Myocyte (in vitro differentiated cells): ENCODE measurements around the gene PRM2. TPM values are rescaled to one million over a fixed set of nuclear protein-coding genes. Genes with fewer than 3 reads are reported as not detected.

Experiments
- DNase-seq: peaks from one replicate; pipeline ENCODE4 v3.0.0-alpha.2; 2012; ENCODE audit warnings: low read depth
- total RNA-seq: library from RNA; depleted of rRNA; stranded (reverse); fragments of >200 nt; gene quantifications from 2 replicates; pipeline ENCODE4 v1.2.3, GENCODE V29; 2014

The PRM2 gene
- total RNA-seq, 1 donor from 2014 or later, result not detected

- no peak for DNase-seq
Measured at GRCh38 chr16:11250786-11251524, 25.3 kb downstream of the PRM2 start.

DNA sequence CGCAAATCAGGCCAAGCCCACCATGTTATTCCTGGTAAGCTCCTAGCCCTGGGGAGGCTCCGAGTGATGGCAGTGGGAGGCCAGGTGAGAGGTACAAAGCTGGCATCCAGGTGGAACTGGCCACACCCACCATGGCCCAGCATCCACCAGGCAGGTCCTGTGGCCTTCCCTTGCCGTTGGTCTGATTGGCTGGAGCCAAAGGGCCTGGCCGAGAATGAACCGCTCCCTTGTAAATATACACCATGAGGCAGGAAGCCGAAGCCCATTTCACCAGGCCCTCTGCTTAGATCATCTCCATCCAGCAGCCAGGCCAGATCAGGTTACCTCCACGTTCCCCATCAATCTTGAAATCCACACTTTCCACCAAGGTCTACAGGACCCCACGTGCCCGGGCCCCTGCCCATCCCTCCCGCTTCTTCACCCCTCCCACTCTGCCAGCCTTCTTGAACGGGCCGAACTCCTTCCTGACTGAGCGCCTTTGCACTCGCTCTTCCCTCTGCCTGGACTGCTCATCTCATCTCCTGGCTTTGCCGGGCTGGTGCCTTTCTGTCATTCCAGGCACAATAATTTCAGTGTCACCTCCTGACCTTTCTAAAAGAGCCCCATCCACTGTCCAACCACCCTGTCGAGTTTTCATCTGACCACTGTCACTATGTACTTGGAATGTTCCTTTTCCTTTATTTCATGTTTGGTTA is 26.0 kb downstream of the PRM2 start:
- no peak for DNase-seq

DNA sequence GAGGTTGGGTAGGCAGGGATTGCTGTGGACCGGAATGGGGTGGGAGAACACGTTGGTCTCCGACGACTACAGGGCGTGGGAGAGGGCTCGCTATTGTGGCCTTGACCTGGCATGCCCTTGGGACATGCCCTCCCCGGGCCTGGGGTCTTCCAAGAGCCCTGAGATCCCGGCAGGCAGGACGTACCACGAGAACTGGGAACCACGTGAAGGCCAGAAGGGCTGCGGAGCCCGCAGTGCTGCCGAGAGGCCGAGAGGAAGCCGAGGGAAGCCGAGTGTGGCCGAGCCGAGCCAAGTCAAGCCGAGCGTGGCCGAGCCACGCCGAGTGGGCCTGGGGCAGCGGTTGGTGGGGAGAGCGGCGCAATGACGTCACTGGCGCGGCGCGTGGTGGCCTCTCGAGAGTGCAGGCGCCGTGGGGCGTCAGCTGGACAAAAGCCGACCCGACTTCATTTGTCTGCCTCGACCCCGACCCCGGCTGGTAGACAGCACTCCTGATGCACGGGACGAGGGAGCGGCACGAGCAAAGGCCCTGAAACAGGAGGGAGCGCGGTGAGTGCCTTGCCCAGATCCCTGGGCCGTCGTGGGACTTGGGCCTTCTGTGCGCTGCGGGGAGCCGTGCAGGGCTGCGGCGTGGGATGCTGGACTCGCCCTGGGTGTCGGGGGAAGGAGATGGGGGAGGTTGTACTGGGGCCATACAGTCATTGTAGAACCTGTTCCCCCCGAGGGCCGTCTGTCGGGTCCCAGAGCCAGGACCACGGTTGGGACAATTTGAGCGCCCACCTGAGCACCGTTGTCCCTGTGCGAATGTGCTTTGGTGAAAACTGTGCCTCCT is 26.8 kb downstream of the PRM2 start:
- DNase-seq, result no peak

DNA sequence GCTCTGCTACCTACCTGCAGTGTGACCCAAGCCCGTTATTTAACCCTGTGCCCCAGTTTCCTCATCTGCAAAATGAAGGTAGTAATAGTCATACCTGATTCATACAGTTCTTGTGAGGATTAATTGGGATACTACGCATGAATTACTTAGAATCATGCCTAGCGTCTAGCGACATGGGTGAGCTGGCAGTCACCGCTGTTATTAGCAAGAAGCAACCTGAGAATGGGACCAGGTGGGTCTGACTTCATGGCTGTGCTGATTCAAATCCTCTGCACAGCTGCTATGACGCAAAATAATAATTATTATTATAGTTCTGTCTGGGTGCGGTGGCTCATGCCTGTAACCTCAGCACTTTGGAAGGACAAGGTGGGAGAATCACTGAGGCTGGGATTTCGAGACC is 28.1 kb downstream of the PRM2 start:
- DNase-seq, result no peak

DNA sequence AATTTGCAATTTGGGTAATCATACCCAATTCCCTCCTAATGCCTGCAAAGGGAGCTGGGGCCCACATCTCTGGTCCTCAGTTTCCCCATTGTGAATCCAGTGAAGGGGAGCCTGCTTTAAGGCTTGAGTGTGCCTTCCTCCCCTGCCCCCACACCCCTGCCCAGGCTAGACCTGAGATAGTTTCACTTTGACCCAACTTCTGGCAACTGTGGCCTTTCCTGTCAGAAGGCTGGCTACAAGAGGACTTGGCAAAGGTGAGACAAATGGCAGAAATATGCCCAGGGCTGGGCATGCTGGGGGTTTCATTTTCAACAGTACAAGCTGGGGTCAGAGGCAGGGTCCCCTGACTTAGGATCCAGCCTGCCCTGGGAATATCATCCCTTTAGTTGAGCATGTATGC is 30.3 kb downstream of the PRM2 start:
- no peak for DNase-seq

DNA sequence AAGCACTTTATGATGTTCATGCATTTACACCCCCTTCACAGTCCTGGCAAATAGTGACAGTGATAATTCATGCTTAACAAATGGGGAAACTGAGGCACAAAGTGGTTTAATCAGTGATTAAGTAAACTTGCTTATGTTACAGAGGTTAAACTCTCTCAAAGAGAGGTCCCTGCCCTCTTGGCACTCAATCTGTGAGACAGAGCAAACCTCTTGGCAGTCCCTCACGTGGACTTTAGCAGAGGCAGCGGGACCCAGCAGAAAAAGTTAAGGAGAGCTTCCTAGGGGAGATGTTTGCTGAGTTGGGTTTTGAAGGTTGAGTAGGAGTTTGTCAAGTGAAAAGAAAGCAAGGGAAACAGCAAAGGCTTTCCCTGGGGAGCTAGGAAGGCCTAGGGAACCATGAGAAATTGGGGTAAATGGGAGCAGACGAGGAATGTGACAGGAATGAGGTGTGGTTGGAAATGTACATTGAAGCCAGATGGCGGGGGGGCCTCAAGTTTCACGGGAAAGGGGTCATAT is 31.0 kb downstream of the PRM2 start:
- DNase-seq, result no peak

- no peak for DNase-seq
Measured at GRCh38 chr16:11242658-11243057, 33.6 kb downstream of the PRM2 start.

DNA sequence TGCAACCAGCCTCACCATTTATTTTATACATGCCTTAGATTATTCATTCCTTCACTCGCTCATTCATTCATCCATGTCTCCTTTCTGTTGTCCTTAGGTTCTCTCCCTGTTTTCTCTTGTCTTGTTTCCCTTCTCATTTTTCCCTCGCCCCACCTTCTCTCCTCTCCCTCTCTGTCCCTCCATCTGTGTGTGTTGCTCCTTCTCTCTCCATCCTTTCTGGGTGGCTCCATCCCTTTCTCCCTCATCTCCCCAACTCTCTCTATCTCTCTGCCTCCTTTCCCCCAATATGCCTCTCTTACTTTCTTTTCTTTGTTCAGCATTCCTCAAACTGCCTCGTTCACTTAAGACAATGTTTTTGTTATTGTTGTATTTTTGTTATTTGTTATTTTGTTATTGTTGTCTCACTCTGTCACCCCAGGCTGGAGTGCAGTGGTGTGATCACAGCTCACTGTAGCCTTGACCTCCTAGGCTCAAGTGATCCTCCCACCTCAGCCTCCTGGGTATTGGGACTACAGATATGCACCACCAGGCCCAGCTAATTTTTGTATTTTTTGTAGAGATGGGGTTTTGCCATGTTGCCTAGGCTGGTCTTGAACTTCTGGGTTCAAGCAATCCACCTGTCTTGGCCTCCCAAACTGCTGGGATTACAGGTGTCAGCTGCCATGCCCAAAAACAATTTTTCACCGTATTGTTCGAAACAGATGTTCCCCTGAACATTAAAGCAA is 34.6 kb downstream of the PRM2 start:
- DNase-seq, result no peak

DNA sequence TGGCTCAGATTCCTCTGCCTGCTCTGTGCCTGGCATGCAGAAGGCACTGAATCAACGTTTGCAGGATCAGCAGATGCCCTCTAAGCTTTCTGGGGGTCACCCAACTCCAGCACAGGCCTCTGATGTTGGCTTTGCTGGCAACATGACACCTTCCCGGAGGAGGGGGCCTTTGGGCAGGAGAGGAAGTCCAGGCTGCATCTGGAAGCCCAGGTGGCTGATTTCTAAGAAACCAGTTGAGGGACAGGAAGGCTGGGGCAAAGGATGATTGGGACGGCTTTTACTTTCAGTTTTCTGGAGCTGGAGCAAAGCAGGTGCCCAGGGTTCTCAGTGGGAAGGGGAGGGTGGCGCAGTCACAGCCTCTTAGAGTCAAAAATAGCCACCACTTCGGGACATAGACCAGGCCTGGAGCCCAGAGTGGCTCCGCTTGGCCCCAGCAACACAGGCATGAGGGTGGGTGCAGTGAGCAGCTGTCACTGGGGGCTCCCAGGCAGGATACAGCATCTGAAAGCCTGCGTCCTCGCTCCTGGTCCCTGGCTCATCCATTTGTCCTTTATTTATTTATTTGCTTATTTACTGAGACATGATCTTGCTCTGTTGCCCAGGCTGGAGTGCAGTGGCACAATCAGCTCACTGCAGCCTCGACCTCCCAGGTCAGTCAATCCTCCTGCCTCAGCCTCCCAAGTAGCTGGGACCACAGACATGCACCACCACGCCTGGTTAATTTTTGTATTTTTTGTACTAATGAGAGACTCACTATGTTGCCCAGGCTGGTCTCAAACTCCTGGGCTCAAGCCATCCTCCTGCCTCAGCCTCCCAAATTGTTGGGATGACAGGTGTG is 35.4 kb downstream of the PRM2 start:
- peak; percentile 48 for DNase-seq

GRCh38 chr16:11239644-11240632 is 36.3 kb downstream of the PRM2 start:
- no peak for DNase-seq

DNA sequence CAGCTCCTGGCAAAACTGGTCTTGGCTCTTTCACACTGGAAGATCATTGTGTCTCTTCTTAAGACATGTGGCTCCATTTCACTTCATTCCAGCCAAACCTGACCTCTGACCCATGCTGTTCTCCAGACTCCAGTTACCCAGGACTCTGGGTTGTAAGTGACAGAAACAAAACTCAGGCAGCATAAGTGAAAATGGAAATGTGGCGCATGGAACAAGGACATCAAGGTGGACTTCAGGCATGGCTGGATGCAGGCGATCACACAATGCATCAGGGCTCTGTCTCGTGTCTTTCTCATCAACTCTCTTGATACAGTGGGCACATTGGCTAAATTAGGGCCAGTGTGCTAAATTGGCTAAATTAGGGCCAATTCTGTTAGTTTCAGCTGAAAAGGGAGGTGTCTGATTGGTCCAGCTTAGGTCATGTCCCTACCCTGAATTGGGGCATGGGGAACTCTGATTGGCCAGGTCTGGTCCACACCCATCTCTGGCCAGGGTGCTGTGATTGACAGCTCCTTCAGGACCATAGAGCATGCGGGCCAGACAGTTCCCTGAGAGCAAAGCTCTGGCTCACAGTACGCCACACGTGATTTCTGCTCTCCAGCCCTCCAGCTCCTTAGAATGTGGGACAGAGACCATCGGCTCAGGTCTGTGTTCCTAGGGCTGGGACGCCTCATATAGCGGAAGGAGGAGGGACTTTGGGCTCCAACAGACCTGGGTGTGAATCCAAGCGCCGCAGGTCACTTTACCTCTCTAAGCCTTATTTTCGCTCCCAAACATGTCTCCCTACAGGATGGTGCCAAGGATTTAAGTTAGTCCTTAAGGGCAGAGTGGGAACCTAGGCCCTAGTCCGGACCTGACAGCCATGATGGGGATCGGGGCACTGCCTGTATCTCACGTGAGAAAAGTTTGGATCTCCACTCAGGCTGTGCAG is 37.7 kb downstream of the PRM2 start:
- no peak for DNase-seq

DNA sequence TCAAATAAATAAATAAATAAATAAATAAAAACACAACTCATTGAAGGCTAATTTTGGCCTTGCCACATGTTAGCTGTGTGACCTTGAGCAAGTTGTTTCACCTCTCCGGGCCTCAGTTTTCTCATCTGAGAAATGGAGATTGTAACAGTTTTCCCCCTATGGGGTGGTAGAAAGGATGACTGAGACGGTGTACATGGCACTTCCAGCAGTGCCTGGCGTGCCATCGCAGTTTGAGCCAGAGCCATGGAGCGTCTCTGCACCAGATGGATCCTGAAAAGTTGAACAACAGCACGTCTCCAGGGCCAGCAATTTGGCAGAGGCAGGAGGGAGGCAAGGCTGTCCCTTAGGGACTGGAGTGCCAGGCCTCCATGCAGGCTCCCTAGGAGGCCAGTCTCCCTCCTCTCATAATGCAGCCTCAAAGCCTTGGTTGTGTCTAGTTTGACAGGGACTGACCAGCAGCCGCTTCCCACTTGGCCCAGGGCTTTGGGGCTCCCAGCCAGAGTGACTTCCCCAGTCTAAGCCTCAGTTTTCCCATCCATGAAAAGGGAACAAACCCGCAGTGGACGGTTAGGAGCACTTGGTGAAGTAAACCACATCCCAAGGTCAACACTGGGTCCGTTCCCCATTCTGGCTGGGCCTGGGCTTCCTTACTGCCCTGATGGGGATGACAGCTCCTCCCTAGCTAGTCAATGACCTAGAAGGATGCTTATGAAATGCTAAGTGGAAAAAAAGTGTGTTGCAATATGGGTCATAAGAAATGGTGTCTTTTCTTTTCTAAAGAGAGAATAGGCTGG is 39.6 kb downstream of the PRM2 start:
- DNase-seq, result no peak

DNA sequence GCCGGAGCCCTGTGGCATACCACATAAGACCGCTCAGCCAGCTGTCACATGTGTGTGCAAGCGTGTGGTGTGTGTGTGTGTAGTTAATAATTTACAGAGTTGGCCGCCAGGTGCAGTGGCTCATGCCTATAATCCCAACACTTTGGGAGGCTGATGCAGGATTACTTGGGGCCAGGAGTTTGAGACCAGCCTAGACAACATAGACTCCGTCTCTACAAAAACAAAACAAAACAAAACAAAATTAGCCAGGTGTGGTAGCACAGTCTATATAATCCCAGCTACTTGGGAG is 40.6 kb downstream of the PRM2 start:
- DNase-seq, result no peak

GRCh38 chr16:11234884-11235702 is 41.2 kb downstream of the PRM2 start:
- DNase-seq, result no peak

GRCh38 chr16:11233727-11234376 is 42.4 kb downstream of the PRM2 start:
- DNase-seq, result no peak
